Measurements from ENCODE around the gene ZBTB14. TPM values are rescaled to one million over a fixed set of nuclear protein-coding genes. Genes with fewer than 3 reads are reported as not detected.

The ZBTB14 gene
- total RNA-seq, 1 experiment from 2014 or later = 15.5 TPM

- no peak overlapping the region for H2AFZ ChIP-seq (ENCODE audit: low read length)
- TF ChIP-seq CTCF (conservative IDR thresholded peaks at IDR 0.05) = no peak
- no peak overlapping the region for H4K8ac ChIP-seq (replicated peaks; ENCODE audit: insufficient read length, low read depth, low read length)
- H2AK5ac ChIP-seq (ENCODE audit: insufficient read length, low read length) = no peak overlapping the region
- no CpG with 5 or more reads among the region's 6 CpGs for WGBS (ENCODE audit: extremely low coverage, insufficient read length, low lambda C conversion rate)
- H3K14ac ChIP-seq (ENCODE audit: insufficient read depth, low read length) = no peak overlapping the region
- no peaks in the 10 kb centered on the region for H3K9me3 Mint-ChIP-seq
- H3K27me3 Mint-ChIP-seq (ENCODE audit: low read depth) = no peaks in the 10 kb centered on the region
- DNase-seq = no peak
- H3K79me1 ChIP-seq (ENCODE audit: insufficient read depth, low read depth, low read length, poor library complexity, severe bottlenecking) = no peaks in the 10 kb centered on the region
- H3K4ac ChIP-seq (ENCODE audit: low read depth, low read length) = no peak overlapping the region
- H2BK20ac ChIP-seq (ENCODE audit: low read depth, low read length, poor library complexity, severe bottlenecking) = no peak overlapping the region
- H3T11ph ChIP-seq (ENCODE audit: low read length) = no peak overlapping the region
- H3K9me3 ChIP-seq (ENCODE audit: control insufficient read depth, low read depth, low read length) = no peaks in the 10 kb centered on the region
- no peaks in the 10 kb centered on the region for H3K36me3 Mint-ChIP-seq (ENCODE audit: insufficient read depth in 1 of 3, low read depth in 3 of 3)
- H2BK15ac ChIP-seq (ENCODE audit: low read depth, low read length) = no peak overlapping the region
- no peak overlapping the region for H3K27ac Mint-ChIP-seq
- H3K27ac ChIP-seq (ENCODE audit: insufficient read length, low read depth, low read length) = no peak overlapping the region
- no peak overlapping the region for H3K23ac ChIP-seq (ENCODE audit: insufficient read length, low read depth, low read length)
- H3K23me2 ChIP-seq (ENCODE audit: insufficient read length, low read depth, low read length, poor library complexity, severe bottlenecking) = no peaks in the 10 kb centered on the region
- H2BK12ac ChIP-seq (ENCODE audit: insufficient read length, low read depth, low read length) = no peak overlapping the region
- no peak overlapping the region for H3K9ac ChIP-seq (ENCODE audit: extremely low read depth, insufficient read length, low read length)
- H3K4me1 Mint-ChIP-seq = no peaks in the 10 kb centered on the region
- no peak overlapping the region for H3K56ac ChIP-seq (ENCODE audit: insufficient read length, low read depth, low read length)
- H4K5ac ChIP-seq (ENCODE audit: insufficient read length, low read depth, low read length) = no peak overlapping the region
- H4K91ac ChIP-seq (ENCODE audit: insufficient read length, low read depth, low read length) = no peak overlapping the region
- no peaks in the 10 kb centered on the region for H3K27me3 ChIP-seq (ENCODE audit: insufficient read depth, low read length)
- H3K4me1 ChIP-seq (ENCODE audit: insufficient read depth, low read length) = no peaks in the 10 kb centered on the region
- H3K79me2 ChIP-seq (ENCODE audit: insufficient read depth, low read length) = no peaks in the 10 kb centered on the region
- H3K18ac ChIP-seq (ENCODE audit: insufficient read length, low read depth, low read length) = no peak overlapping the region
- no peak overlapping the region for H3K4me3 Mint-ChIP-seq
- H3K4me2 ChIP-seq (ENCODE audit: insufficient read depth, insufficient read length, low read length) = no peak overlapping the region
- H2BK120ac ChIP-seq (ENCODE audit: low read depth, low read length, poor library complexity, severe bottlenecking) = no peak overlapping the region
- H4K20me1 ChIP-seq (ENCODE audit: control insufficient read depth, insufficient read depth, insufficient read length) = no peaks in the 10 kb centered on the region
- H2BK5ac ChIP-seq (ENCODE audit: insufficient read length, low read length) = no peak overlapping the region
Observed at GRCh38 chr18:5311301-5311989, 15.9 kb upstream of the ZBTB14 start.
